Measurements from ENCODE around the gene IL1RAPL2. TPM values are rescaled to one million over a fixed set of nuclear protein-coding genes. Genes with fewer than 3 reads are reported as not detected.

The IL1RAPL2 gene
- total RNA-seq, 1 experiment from 2014 or later: 1.6 TPM

DNA sequence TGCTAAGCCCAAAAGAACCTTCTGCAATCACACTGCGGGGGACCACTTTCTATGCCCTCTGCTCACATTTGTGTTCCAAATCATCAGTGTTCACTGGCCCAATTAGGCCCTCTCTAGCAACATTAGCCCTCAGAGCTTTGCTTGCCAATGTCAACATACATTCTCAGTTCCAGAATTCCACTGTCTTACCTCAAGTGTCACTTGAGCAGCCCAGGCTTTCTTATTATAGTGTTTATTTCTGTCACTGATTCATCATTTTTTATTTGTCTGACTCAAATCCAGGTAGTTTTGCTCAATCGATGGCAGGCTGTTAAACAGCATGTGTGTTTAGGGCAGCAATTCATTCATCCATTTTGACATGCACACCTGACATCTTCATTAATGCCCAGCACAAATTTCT is 363.3 kb downstream of the IL1RAPL2 start:
- Histone ChIP-seq H3K27ac (no peak overlapping the region), H4K20me1 (ENCODE audit: insufficient read depth) (no peaks in the 10 kb centered on the region), H3K9me3 (ENCODE audit: insufficient read depth, low read depth) (no peaks in the 10 kb centered on the region), H3K79me2 (ENCODE audit: low read depth) (no peaks in the 10 kb centered on the region), H3K4me3 (no peak overlapping the region), H3K4me1 (replicated peaks; ENCODE audit: insufficient read depth) (no peaks in the 10 kb centered on the region), H3F3A (ENCODE audit: insufficient read depth, low read depth) (no peaks in the 10 kb centered on the region), H3K4me2 (no peak overlapping the region), H2AFZ (no peak overlapping the region), H3K27me3 (ENCODE audit: insufficient read depth, low read depth) (no peaks in the 10 kb centered on the region), H3K36me3 (ENCODE audit: low read depth) (no peaks in the 10 kb centered on the region), H3K9me2 (ENCODE audit: insufficient read depth) (no peaks in the 10 kb centered on the region)
- TF ChIP-seq, protein P1, sequence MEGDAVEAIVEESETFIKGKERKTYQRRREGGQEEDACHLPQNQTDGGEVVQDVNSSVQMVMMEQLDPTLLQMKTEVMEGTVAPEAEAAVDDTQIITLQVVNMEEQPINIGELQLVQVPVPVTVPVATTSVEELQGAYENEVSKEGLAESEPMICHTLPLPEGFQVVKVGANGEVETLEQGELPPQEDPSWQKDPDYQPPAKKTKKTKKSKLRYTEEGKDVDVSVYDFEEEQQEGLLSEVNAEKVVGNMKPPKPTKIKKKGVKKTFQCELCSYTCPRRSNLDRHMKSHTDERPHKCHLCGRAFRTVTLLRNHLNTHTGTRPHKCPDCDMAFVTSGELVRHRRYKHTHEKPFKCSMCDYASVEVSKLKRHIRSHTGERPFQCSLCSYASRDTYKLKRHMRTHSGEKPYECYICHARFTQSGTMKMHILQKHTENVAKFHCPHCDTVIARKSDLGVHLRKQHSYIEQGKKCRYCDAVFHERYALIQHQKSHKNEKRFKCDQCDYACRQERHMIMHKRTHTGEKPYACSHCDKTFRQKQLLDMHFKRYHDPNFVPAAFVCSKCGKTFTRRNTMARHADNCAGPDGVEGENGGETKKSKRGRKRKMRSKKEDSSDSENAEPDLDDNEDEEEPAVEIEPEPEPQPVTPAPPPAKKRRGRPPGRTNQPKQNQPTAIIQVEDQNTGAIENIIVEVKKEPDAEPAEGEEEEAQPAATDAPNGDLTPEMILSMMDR (conservative IDR thresholded peaks at IDR 0.05): no peak
- no peak for TF ChIP-seq EZH2 (IDR thresholded peaks at IDR 0.05; ENCODE audit: low read depth)
- ChIA-PET POLR2A (ENCODE audit: unreplicated experiment) (no interaction called here), CTCF (no interaction called here)
- DNase-seq: no peak
- BruUV-seq (replicated peaks): no TSS peak
- intact Hi-C loops (cut with micrococcal nuclease; ENCODE audit: unreplicated experiment): no loop called here

DNA sequence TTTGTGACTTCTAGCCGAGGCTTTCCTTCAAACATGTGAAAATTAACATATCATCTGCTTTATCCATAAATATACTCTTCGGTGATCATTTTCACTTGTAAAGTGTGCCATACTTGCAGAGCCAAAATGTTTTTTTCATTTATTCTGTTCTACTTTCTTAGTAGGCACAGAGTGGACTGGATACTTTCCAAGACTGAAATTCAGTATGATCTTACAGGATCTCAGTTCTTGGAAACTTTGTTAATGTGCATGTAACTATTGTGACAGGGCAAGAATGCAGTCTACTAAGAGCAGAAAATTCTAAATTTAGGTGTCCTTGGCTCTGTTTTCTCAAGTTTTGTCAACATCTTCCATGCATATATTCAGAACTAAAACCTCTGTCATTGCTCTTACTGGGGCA is 369.6 kb downstream of the IL1RAPL2 start:
- intact Hi-C loops (cut with micrococcal nuclease; ENCODE audit: unreplicated experiment): no loop called here
- Histone ChIP-seq H3K27ac (no peak overlapping the region), H3K4me2 (no peak overlapping the region), H3K79me2 (ENCODE audit: low read depth) (no peaks in the 10 kb centered on the region), H3K9me3 (ENCODE audit: insufficient read depth, low read depth) (no peaks in the 10 kb centered on the region), H2AFZ (no peak overlapping the region), H3K9me2 (ENCODE audit: insufficient read depth) (no peaks in the 10 kb centered on the region), H3K4me3 (no peak overlapping the region), H3F3A (ENCODE audit: insufficient read depth, low read depth) (no peaks in the 10 kb centered on the region), H4K20me1 (ENCODE audit: insufficient read depth) (no peaks in the 10 kb centered on the region), H3K4me1 (replicated peaks; ENCODE audit: insufficient read depth) (no peaks in the 10 kb centered on the region), H3K27me3 (ENCODE audit: insufficient read depth, low read depth) (no peaks in the 10 kb centered on the region), H3K36me3 (ENCODE audit: low read depth) (no peaks in the 10 kb centered on the region)
- no peak for TF ChIP-seq EZH2 (IDR thresholded peaks at IDR 0.05; ENCODE audit: low read depth)
- TF ChIP-seq, protein P1 (conservative IDR thresholded peaks at IDR 0.05): no peak
- no TSS peak for BruUV-seq (replicated peaks)
- no peak for DNase-seq
- ChIA-PET POLR2A (ENCODE audit: unreplicated experiment) (no interaction called here), CTCF (no interaction called here)

DNA sequence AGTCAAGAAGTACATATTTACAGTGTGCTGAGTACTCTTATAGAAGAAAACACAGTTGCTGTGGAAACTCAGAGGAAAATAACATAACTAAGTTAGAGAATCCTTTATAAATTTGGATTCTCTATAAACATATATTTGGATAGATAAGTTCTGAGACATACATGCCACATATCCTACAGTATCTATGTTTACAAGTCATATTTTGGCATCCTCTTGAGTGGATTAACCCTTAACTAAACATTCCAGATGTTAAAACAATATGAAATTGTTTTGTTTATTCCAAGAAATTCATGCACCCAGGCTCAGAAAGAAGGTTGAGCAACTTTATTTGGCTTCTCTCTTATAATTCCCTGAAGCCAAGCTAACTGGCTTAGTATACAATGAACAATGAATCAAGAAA is 387.3 kb downstream of the IL1RAPL2 start:
- H4K20me1 ChIP-seq (ENCODE audit: insufficient read depth): no peaks in the 10 kb centered on the region
- ChIA-PET CTCF (no interaction called here), POLR2A (ENCODE audit: unreplicated experiment) (no interaction called here)
- TF ChIP-seq EZH2 (IDR thresholded peaks at IDR 0.05; ENCODE audit: low read depth): no peak
- TF ChIP-seq, protein P1 (conservative IDR thresholded peaks at IDR 0.05): no peak
- no peaks in the 10 kb centered on the region for H3K9me3 ChIP-seq (ENCODE audit: insufficient read depth, low read depth)
- no peak overlapping the region for H3K4me2 ChIP-seq
- H3K4me1 ChIP-seq (replicated peaks; ENCODE audit: insufficient read depth): no peaks in the 10 kb centered on the region
- no peaks in the 10 kb centered on the region for H3F3A ChIP-seq (ENCODE audit: insufficient read depth, low read depth)
- no peak overlapping the region for H2AFZ ChIP-seq
- no peaks in the 10 kb centered on the region for H3K9me2 ChIP-seq (ENCODE audit: insufficient read depth)
- H3K36me3 ChIP-seq (ENCODE audit: low read depth): no peaks in the 10 kb centered on the region
- H3K79me2 ChIP-seq (ENCODE audit: low read depth): no peaks in the 10 kb centered on the region
- no peak overlapping the region for H3K4me3 ChIP-seq
- intact Hi-C loops (cut with micrococcal nuclease; ENCODE audit: unreplicated experiment): no loop called here
- DNase-seq: no peak
- H3K27ac ChIP-seq: no peak overlapping the region
- no peaks in the 10 kb centered on the region for H3K27me3 ChIP-seq (ENCODE audit: insufficient read depth, low read depth)
- no TSS peak for BruUV-seq (replicated peaks)

All from PC-9 (cell line).